Kasumi-1 (cell line): ENCODE measurements around the gene PDE6D.
A peak's percentile ranks its signal among the peaks of the same experiment; 100 is the strongest.
"Not testable (repeated sequence)": the region's sequence is repeated elsewhere in the genome, so short reads cannot be mapped to it uniquely, and the experiment has no call there.

ENCODE experiments used
- DNase-seq, 2 experiments: peaks; one replicate each; lab custom pipeline; 2025; lab: John Stamatoyannopoulos, UW

The PDE6D gene

GRCh38 chr2:231769170-231770136, 11.6 kb downstream of the PDE6D start:
- DNase-seq, result no peak

- peak in 1 of 2 experiments; percentile 0 for DNase-seq
Observed at GRCh38 chr2:231765496-231765929, 15.6 kb downstream of the PDE6D start.

GRCh38 chr2:231764760-231765159, 16.3 kb downstream of the PDE6D start:
- DNase-seq, result no peak

GRCh38 chr2:231764124-231764523, 17.0 kb downstream of the PDE6D start:
- no peak for DNase-seq

GRCh38 chr2:231761735-231762134, 19.3 kb downstream of the PDE6D start:
- DNase-seq, result no peak

DNA sequence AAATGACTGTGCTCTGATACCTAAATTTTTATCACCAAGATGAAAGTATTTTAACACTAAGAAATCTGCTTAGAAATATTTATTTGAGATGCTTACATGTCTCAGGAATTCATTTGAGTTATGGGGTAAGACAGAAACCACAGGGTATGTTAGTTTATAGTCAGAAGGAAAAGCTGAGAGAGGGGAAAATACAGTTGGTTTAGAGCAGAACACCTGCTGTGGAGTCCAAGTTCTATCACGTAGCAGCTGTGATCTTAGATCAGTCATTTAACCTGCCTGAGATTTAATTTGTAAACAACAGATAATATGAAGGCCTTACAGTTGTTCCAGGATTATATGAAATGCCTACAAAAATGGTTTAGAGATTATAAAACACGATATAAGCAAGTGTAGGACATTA, 29.0 kb downstream of the PDE6D start:
- no peak for DNase-seq

GRCh38 chr2:231751042-231751815, 29.9 kb downstream of the PDE6D start:
- DNase-seq, result no peak

GRCh38 chr2:231749016-231749415, 32.1 kb downstream of the PDE6D start:
- DNase-seq, result not testable (repeated sequence)

DNA sequence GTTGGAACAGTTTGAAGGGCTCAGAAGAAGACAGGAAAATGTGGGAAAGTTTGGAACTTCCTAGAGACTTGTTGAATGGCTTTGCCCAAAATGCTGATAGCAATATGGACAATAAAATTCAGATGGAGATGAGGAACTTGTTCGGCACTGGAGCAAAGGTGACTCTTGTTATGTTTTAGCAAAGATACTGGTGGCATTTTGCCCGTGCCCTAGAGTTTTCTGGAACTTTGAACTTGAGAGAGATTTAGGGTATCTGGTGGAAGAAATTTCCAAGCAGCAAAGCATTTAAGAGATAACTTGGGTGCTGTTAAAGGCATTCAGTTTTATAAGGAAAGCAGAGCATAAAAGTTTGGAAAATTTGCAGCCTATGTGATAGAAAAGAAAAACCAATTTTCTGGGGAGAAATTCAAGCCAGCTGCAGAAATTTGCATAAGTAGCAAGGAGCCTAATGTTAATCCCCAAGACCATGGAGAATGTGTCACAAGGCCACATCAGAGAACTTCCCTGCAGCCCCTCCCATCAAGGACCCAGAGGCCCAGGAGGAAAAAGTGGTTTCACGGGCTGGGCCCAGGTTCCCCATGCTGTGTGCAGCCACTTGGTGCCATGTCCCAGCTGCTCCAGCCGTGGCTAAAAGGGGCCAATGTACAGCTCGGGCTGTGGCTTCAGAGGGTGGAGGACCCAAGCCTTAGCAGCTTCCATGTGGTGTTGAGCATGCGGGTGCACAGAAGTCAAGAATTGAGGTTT, 32.8 kb downstream of the PDE6D start:
- not testable (repeated sequence) for DNase-seq

GRCh38 chr2:231745303-231746038, 35.6 kb downstream of the PDE6D start:
- DNase-seq, result no peak

GRCh38 chr2:231743376-231744116, 37.5 kb downstream of the PDE6D start:
- DNase-seq, result no peak

DNA sequence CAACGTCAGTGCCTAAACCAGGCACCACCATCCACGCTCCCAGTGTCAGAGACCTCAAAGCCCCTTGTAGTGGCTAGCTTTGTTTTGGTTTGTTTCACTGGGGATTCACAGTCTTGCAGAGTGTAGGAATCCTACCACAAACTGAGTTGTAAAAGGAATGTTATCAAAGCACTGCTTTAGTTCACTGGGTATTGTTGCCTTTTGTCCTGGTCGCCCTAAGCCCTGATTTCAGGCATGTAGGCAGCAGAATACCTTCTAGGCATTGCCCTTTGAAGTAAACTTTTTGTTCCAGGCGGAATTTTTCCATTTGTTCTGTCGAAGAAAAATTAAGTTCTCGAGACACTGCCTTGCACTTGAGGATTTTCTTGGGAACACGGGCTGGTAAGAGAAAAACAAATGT, 43.3 kb downstream of the PDE6D start:
- DNase-seq, result no peak

GRCh38 chr2:231732604-231733003, 48.5 kb downstream of the PDE6D start:
- no peak for DNase-seq

- no peak for DNase-seq
Observed at GRCh38 chr2:231727621-231728020, 53.5 kb downstream of the PDE6D start.

- no peak for DNase-seq
Observed at GRCh38 chr2:231726276-231726675, 54.8 kb downstream of the PDE6D start.

DNA sequence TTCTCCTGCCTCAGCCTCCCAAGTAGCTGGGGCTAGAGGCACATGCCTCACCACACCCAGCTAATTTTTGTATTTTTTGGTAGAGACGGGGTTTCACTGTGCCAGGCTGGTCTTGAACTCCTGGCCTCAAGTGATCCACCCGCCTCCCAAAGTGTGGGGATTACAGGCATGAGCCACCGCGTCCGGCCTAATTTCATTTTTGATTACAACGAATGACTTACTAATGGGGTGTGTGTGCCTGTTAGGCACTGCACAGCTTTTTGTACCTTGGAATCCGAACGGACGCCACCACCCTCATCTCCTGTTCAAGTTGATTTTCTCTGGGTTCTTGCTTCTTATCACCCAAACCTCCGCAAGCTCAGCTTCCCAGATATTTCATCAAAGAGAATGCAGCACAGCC, 55.6 kb downstream of the PDE6D start:
- DNase-seq, result no peak

GRCh38 chr2:231722721-231723307, 58.3 kb downstream of the PDE6D start:
- DNase-seq, result no peak

DNA sequence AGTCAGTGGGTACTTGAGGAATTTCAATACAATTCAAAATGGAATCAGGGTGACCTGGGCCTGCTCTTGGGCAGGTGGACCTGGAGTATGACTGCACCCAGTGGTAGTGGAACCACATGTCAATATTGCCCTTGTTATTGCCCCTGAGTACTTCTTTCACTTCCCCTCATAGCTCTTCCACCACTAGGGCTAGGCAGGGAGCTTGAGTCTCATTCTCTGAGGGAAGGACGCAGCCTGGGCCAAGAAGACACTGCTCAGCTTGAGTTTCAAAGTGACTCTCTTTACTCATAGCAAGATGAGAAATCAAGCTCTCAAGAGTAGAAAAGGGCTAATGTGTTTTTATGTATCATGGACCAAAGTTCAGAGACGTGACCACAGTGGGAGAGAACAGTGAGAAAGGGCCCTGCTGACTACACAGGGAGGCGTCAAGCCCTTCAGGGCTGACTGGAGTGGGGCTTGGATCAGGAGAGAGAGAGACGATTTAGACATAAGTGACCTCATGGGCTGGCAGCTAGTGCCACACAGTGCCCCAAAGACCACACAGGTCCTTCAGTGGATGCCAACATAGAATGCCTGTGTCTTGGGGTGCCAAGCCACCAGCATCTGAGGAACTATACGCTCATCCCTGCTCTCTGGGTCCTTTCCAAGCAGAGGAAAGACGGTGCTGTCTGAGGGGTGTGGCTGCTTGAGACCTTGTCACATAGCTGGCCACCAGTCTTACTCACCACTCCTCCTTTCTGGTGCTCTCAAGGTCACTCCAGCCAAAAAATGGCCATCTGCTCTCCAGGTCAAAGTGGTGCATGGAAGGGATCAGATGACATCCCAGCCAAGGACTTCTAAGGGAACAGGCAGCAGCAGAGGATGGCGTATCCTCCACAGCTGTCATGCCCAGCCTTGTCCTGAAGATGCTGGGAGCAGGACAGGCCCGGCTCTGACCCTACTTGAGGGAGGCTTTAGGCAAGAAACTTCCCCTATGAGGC, 59.8 kb downstream of the PDE6D start:
- DNase-seq, result no peak
